Hepatocyte (in vitro differentiated cells): ENCODE data around the gene CDK5R1.

Experiments
- CTCF ChIP-seq: fragments of 200-600 bp; sonication (generic); IDR thresholded peaks from 2 replicates; pipeline ENCODE4 v1.5.1; 2016; ENCODE audit warnings: antibody characterized with exemption, mild to moderate bottlenecking; ENCODE audit not compliant: poor library complexity
- EZH2 ChIP-seq: fragments of 200-600 bp; sonication (generic); IDR thresholded peaks from 2 replicates; pipeline ENCODE4 v1.6.1; 2016; ENCODE audit warnings: antibody characterized with exemption, mild to moderate bottlenecking, borderline replicate concordance
- EZH2phosphoT487 ChIP-seq: fragments of 200-600 bp; sonication (generic); IDR thresholded peaks from one replicate; pipeline ENCODE4 v1.6.1; 2018; ENCODE audit warnings: antibody characterized with exemption, mild to moderate bottlenecking, low read depth, moderate library complexity; ENCODE audit not compliant: unreplicated experiment, severe bottlenecking

- no peak for TF ChIP-seq CTCF
- no peak for TF ChIP-seq EZH2
- no peak for TF ChIP-seq EZH2phosphoT487
Observed at GRCh38 chr17:32516940-32517701, 30.3 kb downstream of the CDK5R1 start.
